Activated T-cell treated with anti-CD3 and anti-CD28 coated beads for 24 hours (primary cell): ENCODE data around the gene CRYBG2.
"Not testable (repeated sequence)": the region's sequence is repeated elsewhere in the genome, so short reads cannot be mapped to it uniquely, and the experiment has no call there.

Experiments used
- DNase-seq: peaks from one replicate; pipeline ENCODE4 v3.0.0-alpha.2; 2020; ENCODE audit warnings: low read depth

Gene CRYBG2, protein sequence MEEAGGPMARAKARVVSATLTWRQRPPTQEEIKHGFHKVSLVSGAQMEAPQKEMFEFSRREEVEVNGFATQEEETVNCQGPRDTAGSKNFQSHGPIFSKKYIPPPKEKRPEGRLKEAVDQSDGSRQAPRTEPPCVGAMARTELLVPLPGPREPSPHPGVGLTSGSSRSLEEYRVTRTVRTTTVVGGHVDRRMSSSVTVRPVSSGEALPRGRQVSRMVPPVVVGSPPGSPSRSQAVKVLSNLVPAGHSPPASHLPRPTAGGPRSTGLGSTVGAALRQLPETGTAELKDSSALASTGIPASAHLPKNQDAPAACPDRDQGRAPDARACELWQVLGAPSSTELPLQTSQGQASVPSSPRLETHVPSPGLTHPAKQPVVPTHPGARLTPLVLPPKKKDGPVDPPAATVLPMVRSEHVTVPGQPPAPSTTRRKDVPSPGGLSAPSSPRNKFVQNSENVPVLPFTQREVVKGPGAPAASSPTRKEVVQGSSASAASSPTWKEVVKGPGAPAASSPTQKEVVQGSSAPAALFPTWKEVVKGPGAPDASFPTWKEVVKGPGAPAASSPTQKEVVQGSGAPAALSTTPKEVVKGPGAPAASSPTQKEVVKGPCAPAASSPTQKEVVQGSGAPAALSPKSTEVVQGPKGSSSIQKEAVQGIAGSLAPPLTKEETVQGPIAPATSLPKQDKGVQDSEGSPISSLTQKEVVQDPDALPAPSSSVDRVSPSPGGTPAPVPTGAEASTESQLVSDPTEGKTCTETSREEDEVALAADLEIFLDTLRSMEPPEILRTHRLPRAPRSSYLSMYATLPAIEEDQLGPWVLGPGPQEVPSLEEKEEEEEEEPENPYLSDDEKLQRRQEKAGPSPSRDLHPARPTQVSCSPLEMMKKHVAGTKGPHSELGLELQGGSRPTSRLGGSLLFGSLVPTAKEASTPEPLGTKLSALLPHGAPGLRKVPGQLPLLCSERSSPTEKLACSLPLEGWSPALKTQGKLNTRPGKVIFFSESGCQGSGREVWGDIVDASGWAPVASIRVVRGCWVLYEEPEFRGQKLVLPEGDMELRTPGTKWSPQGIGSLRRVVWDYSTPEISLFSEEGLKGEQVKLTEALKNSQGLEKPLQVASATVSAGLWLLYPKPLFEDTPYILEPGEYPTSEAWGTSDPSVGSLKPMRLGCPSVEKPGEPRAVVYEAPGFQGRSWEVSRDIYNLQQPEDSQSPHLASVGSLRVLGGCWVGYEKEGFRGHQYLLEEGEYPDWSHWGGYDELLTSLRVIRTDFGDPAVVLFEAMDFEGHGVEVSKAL (N-terminal part only)

DNA sequence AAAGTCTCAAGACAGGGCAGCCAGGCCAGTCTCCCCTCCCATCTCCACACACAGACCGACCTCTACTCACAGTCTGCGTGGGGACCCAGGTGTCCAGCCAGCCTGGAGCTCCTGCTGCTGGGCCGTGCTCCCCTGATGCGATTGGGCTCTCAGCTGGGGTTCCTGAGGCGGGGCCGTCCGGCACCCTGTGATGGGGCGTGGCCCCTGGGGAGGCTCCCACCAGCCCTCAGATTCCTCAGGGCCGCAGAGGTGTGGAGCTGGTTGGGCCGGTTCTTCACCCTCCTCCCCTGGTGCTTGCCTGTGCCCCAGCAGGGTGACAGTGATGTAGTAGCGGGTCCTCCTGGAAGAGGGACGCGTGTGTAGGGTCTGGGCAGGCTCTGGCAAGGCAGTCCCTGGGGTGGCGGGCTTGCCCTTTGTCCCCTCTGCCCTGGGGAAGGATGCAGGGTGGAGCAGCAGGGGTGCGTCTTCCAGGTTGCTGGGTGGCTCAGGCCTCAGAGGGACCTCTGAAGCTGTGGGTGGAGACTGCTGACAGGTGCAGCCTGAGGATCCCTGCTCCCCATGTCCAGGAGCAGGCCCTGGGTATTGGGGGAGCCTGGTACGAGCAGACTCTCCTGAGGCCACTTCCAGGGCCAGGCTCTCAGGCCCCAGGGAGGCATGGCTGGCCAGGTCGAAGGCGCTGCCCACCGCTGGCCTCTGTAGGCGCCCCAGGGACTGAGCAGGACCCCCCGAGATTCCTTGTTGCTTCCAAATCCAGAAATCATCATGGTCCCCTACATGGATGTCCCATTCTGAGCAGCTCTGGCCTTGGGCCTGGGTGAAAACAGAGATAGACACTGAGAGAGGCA, at the start of gene CRYBG2:
TSS of gene CRYBG2 (minus strand) at position 155 of the 845 bp plus-strand sequence. CDS start 7,473 bp downstream, outside the sequence.
- DNase-seq: no peak

DNA sequence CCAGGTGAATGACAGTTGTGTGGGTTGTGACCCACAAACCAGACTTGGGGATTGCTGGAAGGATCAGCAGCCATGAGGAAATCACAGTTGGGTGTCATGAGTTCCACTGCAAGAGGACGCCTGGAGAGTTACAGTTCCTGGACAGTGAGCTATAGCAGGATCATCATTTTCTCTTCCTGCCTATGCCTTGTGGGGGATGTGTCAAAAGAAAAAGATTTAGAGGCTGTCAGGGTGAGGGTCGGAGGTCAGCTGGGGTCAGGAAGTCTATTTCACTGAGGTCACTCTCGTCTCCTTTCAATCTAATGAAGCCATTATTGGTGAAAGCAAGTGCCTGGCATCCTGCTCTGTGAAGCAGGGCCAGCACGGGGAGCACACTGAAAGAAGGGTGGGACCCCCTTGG, 49.7 kb upstream of the CRYBG2 start:
- DNase-seq: no peak

DNA sequence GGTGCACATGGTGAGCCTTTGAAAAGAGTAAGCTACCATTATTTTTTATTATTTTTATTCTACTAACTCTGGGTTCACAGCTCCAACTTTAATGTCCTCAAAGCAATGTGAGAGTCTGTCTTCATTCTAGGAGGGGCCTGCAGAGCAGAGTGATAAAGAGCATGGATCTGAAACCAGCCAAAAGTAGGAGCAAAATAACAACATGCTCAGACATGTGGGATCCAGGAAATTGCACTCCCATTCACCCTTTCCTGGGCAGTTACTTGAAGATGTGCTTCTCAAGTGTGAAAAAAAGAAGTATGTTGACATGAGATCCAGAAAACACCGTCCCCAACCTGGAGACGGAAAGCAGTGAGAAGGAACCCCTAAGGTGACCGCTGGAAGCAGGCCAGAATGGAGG, 48.0 kb upstream of the CRYBG2 start:
- DNase-seq: no peak

DNA sequence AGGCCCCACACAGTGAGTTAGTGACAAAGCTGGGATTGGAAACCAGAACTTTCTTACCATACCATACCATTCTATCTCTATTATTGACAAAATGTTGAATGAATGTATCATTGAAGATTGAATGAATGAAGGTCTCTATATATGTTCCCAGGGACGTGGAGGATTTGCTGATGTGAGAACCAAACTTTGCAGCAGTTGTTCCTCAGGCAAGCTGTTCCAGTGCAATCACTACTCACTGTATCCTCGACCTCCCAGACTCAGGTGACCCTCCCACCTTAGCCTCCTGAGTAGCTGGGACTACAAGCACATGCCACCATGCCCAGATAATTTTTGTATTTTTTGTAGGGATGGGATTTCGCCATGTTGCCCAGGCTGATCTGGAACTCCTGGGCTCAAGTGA, 45.1 kb upstream of the CRYBG2 start:
- DNase-seq: no peak

DNA sequence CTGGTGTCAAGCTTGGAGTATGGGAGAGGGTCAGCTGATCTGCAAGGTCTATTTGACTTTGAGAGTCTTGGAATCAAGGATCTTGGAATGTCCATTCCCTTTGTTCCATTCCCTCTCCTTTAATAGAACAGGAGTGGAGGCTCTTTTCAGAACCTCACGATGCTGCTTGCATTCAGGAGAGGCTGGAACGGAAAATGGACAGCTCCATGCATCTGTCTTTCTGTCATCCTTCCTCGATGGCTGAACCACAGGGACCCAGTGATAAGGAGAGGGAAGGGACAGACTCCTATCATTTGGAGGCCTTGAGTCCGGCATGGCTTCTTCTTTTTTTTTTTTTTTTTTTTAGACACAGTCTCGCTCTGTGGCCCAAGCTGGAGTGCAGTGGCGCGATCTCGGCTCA, 41.8 kb upstream of the CRYBG2 start:
- DNase-seq: no peak

DNA sequence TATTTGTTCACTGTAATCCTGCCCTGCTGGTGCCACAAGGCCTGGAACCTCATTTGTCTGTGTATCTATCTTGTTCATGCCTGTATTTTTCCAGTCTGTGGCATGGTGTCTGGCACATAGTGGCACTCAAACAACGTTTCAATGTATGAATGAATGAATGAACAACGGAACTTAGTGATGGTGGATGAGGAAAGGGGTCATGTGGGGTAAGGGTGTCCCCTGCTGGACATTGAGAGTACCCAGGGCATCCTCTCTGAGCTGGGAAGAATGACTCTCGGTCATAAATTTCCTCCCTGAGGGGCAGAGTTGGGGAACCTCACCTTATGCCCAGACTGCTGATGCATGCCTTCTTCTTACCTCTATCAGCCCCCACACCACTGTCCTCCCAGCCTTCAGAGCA, 37.5 kb upstream of the CRYBG2 start:
- DNase-seq: peak; percentile 18

DNA sequence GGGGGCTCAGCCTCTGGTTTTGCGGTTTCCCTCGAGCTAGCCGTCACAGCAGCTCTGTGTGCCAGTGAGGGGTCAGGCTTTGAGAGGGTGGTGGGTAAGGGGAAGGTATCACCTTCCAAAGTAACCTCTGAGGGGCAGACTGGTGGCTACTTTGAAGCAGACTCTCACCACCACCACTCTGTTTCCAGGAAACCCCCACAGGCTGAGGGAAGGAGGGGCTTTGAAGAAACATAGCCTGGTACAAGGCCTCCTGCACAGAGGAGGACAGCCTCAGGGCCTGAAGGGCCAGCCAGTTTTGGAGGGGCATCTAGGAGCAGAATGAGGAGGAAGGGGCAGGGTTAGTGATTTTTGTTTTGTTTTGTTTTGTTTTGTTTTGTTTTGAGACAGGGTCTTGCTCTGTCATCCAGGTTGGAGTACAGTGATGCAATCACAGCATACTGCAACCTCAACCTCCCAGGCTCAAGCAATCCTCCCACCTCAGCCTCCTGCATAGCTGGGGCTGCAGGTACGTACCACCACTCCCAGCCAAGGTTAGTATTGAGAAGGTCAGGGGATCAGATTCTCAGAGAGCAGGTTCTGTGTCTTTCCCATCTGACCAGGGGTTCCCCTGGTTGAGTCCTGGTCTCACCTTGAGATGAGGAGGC, 35.8 kb upstream of the CRYBG2 start:
- no peak for DNase-seq

DNA sequence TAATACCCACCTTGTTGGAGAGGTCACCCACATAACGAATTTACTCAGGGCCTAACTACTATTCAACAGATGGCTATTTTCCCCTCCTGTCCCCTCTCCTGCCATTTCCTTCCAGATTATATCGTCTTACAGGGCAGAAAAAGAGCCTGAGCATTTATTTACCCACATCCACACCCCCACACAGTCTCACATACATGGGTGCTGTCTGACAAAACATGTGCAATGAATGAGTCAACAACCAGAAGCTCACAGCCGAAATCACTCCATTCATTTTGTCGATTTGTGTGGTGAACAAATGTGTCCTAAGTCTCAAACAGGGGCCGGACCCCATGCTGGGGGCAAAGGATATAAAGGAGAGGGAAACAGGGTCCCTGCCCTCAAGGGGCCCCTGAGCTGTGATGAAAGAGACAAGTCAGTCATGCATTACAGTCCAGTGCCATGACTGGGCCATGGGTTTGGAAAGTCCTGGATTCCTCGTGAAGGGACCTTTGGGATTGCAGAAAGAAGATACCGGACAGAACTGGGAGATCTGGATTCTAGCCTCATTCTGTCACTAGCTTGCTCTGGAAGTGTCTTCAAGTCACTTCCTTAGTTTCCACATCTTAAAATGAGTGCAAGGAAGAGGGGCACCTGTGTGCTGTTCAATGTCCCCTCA, 35.0 kb upstream of the CRYBG2 start:
- DNase-seq: no peak

DNA sequence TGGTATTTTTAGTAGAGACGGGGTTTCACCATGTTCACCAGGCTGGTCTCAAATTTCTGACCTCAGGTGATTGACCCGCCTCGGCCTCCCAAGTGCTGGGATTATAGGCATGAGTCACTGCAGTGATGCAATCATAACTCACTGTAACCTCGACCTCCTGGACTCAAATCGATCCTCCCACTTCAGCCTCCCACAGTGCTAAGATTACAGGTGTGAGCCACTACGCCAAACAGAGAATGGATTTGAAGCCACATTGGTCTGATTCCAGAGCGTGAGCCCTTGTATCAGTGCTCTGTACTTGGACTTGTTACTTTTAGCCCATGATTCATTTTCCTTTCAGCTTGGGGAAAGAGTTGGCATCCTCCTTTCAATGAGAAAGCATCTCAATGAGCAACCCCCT, 33.5 kb upstream of the CRYBG2 start:
- DNase-seq: no peak

DNA sequence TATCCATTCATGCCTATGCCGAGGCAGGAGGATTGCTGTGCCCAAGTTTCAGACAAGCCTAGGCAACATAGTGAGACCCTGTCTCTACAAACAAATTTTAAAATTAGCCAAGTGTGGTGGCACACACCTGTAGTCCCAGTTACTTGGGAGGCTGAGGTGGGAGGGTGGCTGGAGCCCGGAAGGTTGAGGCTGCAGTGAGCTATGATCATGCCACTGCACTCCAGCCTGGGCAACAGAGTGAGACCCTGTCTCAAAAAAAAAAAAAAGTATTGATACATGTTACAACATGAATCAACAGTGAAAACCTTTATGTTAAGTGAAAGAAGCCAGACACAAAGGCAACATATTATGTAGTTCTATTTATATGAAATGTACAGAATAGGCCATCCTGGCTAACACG, 31.1 kb upstream of the CRYBG2 start:
- DNase-seq: not testable (repeated sequence)

DNA sequence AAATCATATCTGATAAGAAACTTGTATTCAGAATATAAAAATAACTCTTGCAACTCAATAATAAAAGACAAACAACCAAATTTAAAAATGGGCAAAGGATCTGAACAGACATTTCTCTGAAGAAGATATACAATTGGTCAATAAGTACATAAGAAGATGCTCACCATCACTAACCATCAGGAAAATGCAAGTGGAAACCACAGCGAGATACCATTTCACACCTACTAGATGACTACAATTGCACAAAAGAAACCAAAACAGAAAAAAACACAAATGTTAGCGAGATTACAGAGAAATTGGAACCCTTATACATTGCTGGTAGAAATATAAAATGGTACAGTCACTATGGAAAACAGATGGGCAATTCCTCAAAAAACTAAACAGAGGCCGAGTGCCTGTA, 30.1 kb upstream of the CRYBG2 start:
- DNase-seq: no peak

DNA sequence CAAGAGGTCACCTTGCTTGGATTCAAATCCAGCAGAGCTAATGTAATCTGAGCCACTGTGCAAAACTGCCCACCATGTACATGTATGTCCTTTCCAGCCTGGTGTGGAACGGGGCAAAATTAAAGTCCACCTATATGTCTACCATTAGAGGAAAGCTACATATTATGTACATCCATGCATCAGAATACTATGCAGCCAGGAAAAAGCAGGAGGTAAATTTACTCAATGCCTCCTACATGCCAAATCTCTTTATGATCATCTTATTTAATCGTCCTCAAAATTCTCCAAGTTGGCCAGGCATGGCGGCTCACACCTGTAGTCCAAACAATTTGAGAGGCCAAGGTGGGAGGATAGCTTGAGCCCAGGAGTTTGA, 24.9 kb upstream of the CRYBG2 start:
- DNase-seq: no peak

DNA sequence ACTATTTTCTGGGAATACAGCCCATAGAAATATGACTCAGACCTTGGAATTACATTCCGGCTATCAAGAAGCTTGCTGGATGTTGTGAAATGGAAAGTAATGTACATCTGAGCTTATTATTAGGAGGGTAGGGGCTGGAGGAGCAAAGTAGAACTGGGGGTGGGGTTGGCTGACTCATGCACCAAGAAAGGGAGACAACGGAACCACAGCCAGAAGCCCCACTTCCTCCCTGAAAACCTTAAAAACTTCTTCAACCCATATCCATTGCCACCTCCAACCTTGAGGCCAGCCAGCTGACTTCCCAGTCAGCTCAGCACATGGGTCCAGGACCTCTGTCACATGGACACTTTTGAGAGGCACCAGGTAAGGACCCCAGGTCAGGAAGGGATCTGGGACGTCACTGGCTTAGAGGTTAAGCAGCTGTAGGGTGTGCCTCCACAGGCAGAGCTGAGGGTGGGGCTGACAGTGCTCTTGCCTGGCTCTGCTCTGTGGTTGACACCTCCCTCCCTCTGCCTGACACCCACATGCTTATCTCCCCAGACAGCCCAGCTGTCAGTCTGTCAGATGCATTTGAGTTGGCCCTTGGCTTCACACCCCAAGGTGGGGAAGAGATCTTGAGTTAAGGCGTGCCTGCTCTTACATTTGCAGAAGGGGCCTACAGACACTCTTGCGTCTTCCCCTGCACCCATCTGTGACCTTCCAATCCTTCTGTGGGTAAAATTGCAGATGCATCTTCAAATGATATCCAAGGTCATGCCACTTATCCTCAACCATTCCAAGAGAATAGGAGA, 24.4 kb upstream of the CRYBG2 start:
- DNase-seq: peak; percentile 66

DNA sequence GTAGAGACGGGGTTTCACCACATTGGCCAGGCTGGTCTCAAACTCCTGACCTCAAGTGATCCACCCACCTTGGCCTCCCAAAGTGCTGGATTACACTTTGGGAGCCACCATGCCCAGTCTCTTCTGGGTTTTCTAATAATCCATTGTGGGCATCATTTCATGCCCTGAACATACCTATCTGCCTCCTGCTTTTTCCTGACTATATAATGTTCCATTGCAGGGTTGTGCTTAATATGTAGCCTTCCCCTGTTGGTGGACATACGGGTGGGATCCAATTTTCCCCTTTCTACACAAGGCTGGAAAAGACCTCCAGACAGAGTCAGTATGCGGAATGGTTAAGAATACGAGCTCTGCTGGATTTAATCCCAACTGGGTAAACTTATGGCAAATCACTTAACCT, 22.1 kb upstream of the CRYBG2 start:
- no peak for DNase-seq

DNA sequence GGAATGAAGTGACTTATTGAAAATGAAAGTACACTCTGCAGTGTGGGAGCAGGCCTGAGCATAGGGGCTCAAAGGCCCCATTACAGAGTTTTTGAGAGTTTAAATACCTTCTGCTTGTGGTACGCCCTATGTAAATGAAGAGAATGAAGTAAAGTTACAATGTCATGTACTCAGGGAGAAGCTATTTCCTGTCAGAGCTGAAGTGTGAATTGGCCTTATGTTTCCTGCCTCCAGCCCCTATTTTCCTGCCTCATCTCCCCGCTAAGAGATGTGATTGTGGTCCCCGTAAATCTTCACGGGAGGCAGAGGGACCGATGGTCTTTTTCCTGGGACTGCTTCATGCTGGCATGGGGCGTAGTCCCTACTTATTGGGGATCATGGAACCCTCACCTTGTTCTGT, 21.2 kb upstream of the CRYBG2 start:
- DNase-seq: no peak

DNA sequence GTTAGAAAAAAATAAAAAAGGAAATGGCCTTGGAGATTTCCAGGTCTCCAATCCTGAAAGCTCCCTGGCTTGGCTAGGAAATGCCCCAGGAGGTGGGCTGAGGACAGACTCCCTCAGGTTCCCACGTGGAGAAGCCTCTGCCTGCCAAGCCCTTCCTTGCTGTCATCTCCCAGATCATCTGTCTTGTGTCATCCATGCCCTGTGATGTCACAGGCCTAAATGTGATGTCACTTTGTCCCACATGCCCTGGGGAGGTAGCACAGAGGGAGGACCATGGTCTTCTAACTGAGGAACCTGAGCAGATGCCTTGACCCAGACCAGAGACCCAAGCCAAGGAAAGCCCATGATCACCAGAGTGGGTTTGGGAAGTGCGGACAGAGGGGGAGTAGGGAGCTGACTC, 20.4 kb upstream of the CRYBG2 start:
- DNase-seq: not testable (repeated sequence)

DNA sequence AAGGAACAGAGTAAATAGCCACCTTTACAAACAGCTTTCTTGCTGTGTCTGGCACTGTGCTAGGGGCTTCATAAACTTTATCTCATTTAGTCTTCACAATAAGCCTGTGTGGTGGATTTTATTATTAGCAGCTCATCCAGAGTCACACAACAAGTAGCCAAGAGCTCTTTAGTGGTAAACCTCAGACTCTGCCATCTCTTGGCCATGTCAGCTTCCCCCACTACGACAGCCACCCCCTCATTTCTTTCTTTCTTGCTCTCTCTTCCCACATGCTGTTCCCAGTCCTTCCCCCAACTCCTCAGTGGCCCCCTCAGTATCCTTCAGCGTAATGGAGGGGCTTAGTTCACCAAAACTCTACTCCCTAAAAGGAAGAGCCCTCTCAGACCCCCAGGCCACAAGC, 19.9 kb upstream of the CRYBG2 start:
- DNase-seq: no peak

DNA sequence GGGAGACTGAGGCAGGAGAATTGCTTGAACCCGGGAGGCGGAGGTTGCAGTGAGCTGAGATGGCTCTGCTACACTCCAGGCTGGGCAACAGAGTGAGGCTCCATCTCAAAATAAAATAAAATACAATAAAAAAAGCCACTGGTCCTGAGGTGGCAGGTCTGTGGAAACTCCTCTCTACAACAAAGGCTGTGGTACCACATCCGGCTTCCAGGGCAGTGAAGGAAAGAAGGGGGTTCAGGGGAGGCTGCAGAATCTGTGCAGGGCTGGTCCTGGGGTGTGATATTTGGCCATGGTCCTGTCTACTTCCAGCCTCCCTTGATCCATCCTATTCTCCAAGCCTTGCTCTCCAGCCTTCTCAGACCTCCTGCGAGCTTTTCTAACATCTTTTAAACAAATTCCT, 19.4 kb upstream of the CRYBG2 start:
- DNase-seq: no peak

DNA sequence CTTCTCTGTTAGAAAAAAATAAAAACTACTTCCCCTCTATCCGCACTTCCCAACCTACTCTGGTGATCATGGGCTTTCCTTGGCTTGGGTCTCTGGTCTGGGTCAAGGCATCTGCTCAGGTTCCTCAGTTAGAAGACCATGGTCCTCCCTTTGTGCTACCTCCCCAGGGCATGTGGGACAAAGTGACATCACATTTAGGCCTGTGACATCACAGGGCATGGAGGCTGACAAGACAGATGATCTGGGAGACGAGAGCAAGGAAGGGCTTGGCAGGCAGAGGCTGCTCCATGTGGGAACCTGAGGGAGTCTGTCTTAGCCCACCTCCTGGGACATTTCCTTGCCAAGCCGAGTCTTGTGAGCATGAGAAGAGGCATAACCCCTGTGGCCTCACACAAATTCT, 18.7 kb upstream of the CRYBG2 start, which contains the start of gene ZNF683:
TSS of gene ZNF683 (minus strand) at position 140 of the 400 bp plus-strand sequence. CDS start 4,179 bp downstream, outside the sequence.
- not testable (repeated sequence) for DNase-seq
